Ovary (tissue), 9 donors: Measurements from ENCODE around the gene USP10. TPM values are rescaled to one million over a fixed set of nuclear protein-coding genes. Genes with fewer than 3 reads are reported as not detected.

Source experiments
- DNase-seq, 5 donors: peaks; one replicate each; pipeline ENCODE4 v3.0.0-alpha.2; 2019 to 2020
- H3K27ac ChIP-seq, 2 donors: fragments of 200-600 bp; one replicate each; pipeline versions ENCODE4 v1.5.1 to v1.8.0; 2019 to 2022
- H3K27me3 ChIP-seq: fragments of 200-600 bp; one replicate; pipeline ENCODE4 v1.8.0; 2022
- H3K36me3 ChIP-seq: fragments of 200-600 bp; sonication (generic); one replicate; pipeline ENCODE4 v1.5.1; 2019
- H3K4me1 ChIP-seq: one replicate; pipeline ENCODE4 v1.8.1; 2013; ENCODE audit warnings: mild to moderate bottlenecking, moderate library complexity; ENCODE audit not compliant: insufficient read depth
- H3K4me3 ChIP-seq: fragments of 200-600 bp; sonication (generic); one replicate; pipeline ENCODE4 v1.5.1; 2017
- H3K9me3 ChIP-seq, 2 donors: fragments of 200-600 bp in 1 of 2; sonication (generic) in 1 of 2; one replicate each; pipeline versions ENCODE4 v1.5.1 to v1.8.1; 2013 to 2019; ENCODE audit warnings: mild to moderate bottlenecking in 1 of 2, moderate library complexity in 1 of 2
- CTCF ChIP-seq, 3 donors: fragments of 450-650 bp in 2 of 3; fragments of 200-600 bp in 1 of 3; IDR thresholded peaks; one replicate each; pipeline versions ENCODE4 v1.5.1 to v1.8.0; 2016 to 2022; ENCODE audit warnings: antibody characterized with exemption in 3 of 3, mild to moderate bottlenecking in 1 of 3
- EP300 ChIP-seq: sonication (generic); formaldehyde crosslinking; IDR thresholded peaks from one replicate; pipeline ENCODE4 v1.6.1; 2017; ENCODE audit warnings: antibody characterized with exemption
- POLR2A ChIP-seq: fragments of 450-650 bp; IDR thresholded peaks from one replicate; pipeline ENCODE4 v1.6.1; 2017; ENCODE audit warnings: antibody characterized with exemption, mild to moderate bottlenecking, moderate library complexity
- WGBS, 3 donors: extraction: QIAGEN DNeasy Blood & Tissue Kit in 1 of 3; methylation state at CpG; one replicate each; pipeline versions ENCODE4 v1.1.5 to v1.1.7; 2013 to 2017; 5-methylcytosine and 5-hydroxymethylcytosine counted together
- intact Hi-C, 4 donors: fragments of 100-400 bp; cut with DNase I; formaldehyde crosslinking; loops; one replicate each; pipeline versions ENCODE4 v1.11.0 to v1.15.1; 2022 to 2023
- polyA plus RNA-seq, 2 donors: library from polyadenylated mRNA; stranded (reverse); fragments of 200-250 nt in 1 of 2; fragments of 350-450 nt in 1 of 2; fragmentation: Illumina TruSeq in 1 of 2; extraction: RNeasy Lipid Tissue Mini Kit (QIAGEN cat#74804) in 1 of 2; gene quantifications; one replicate each; pipeline ENCODE4 v1.2.3, GENCODE V29; 2013 to 2014
- total RNA-seq, 7 donors: library from RNA; depleted of rRNA in 2 of 7; stranded (reverse); fragments of >200 nt in 2 of 7; fragmentation: NEBNext Ultra II Directional in 3 of 7; extraction: Animal tissue kit (Norgen Biotek cat#: 25700) in 3 of 7; gene quantifications; one replicate each; pipeline versions ENCODE4 v1.1.0 to v1.2.4, GENCODE V29; 2016 to 2023
- donor health status: DM: no; HTN: no; CAD: no; lungs with moderate emphysema.
- donor health status: DM: no; HTN: no; CAD: no.
- donor health status: Bipolar disorder and iron deficiency.
- donor health status: DM: yes; HTN: yes; CAD: no.
- donor health status: DM: no; HTN: no; CAD: no.
- donor health status: DM: yes; HTN: yes; CAD: no.

The USP10 gene
- total and polyA plus RNA-seq, 9 donors = 24.6 to 98.8 (median 71.4) TPM

GRCh38 chr16:84749072-84749471 lies 49.3 kb downstream of the USP10 start:
- Histone ChIP-seq H3K9me3 (no peaks in the 10 kb centered on the region), H3K27me3 (no peaks in the 10 kb centered on the region), H3K27ac (peak overlapping the region in 1 of 2 donors; percentile 75), H3K36me3 (no peaks in the 10 kb centered on the region), H3K4me1 (peaks cover 15% of the 10 kb centered on the region), H3K4me3 (no peak overlapping the region)
- WGBS, 3 donors = 69 to 86% (median 84%) methylated on average over 2 of the region's 2 CpGs
- intact Hi-C loops = no loop called here
- no peak for TF ChIP-seq EP300
- TF ChIP-seq CTCF (IDR thresholded peaks at IDR 0.05) = no peak
- TF ChIP-seq POLR2A = no peak
- no peak for DNase-seq

GRCh38 chr16:84749815-84750214 lies 50.0 kb downstream of the USP10 start:
- WGBS, 3 donors = 29 to 55% (median 51%) methylated on average over 8 of the region's 8 CpGs
- Histone ChIP-seq H3K4me1 (peaks cover 17% of the 10 kb centered on the region), H3K4me3 (no peak overlapping the region), H3K27ac (peak overlapping the region in 1 of 2 donors; percentile 75), H3K36me3 (no peaks in the 10 kb centered on the region), H3K27me3 (no peaks in the 10 kb centered on the region), H3K9me3 (no peaks in the 10 kb centered on the region)
- intact Hi-C loops = no loop called here
- no peak for DNase-seq
- TF ChIP-seq POLR2A (no peak), CTCF (IDR thresholded peaks at IDR 0.05) (no peak), EP300 (no peak)

GRCh38 chr16:84750575-84750974 lies 50.8 kb downstream of the USP10 start:
- peak overlapping the region in 1 of 2 donors; percentile 75 for H3K27ac ChIP-seq
- no peak for DNase-seq
- no peaks in the 10 kb centered on the region for H3K9me3 ChIP-seq
- WGBS, 3 donors = 23 to 49% (median 31%) methylated on average over 4 of the region's 4 CpGs
- intact Hi-C loops = no loop called here
- TF ChIP-seq POLR2A = no peak
- no peak for TF ChIP-seq CTCF (IDR thresholded peaks at IDR 0.05)
- TF ChIP-seq EP300 = no peak
- no peaks in the 10 kb centered on the region for H3K27me3 ChIP-seq
- H3K4me1 ChIP-seq = peaks cover 25% of the 10 kb centered on the region
- H3K4me3 ChIP-seq = no peak overlapping the region
- H3K36me3 ChIP-seq = no peaks in the 10 kb centered on the region

- TF ChIP-seq CTCF (IDR thresholded peaks at IDR 0.05) (no peak), EP300 (no peak), POLR2A (no peak)
- H3K27me3 ChIP-seq = no peaks in the 10 kb centered on the region
- H3K36me3 ChIP-seq = no peaks in the 10 kb centered on the region
- WGBS, 3 donors = 91 to 96% (median 92%) methylated on average over 6 of the region's 6 CpGs
- no peak overlapping the region for H3K4me3 ChIP-seq
- peaks cover 25% of the 10 kb centered on the region for H3K4me1 ChIP-seq
- no peaks in the 10 kb centered on the region for H3K9me3 ChIP-seq
- no peak for DNase-seq
- intact Hi-C loops = no loop called here
- peak overlapping the region in 1 of 2 donors; percentile 75 for H3K27ac ChIP-seq
These were observed 51.4 kb downstream of the USP10 start for GRCh38 chr16:84751241-84751640.
